Loucy (cell line): ENCODE measurements around the gene NET1.

Experiments
- EZH2phosphoT487 ChIP-seq: fragments of 200-600 bp; IDR thresholded peaks from 2 replicates; pipeline ENCODE4 v1.6.1; 2018; ENCODE audit warnings: antibody characterized with exemption, mild to moderate bottlenecking, moderate library complexity, borderline replicate concordance
- TF ChIP-seq, protein P1 (sequence below): fragments of 200-600 bp; sonication (generic); conservative IDR thresholded peaks from 2 replicates; pipeline ENCODE4 v1.5.1; 2014; ENCODE audit warnings: mild to moderate bottlenecking, antibody characterized with exemption, low read length

DNA sequence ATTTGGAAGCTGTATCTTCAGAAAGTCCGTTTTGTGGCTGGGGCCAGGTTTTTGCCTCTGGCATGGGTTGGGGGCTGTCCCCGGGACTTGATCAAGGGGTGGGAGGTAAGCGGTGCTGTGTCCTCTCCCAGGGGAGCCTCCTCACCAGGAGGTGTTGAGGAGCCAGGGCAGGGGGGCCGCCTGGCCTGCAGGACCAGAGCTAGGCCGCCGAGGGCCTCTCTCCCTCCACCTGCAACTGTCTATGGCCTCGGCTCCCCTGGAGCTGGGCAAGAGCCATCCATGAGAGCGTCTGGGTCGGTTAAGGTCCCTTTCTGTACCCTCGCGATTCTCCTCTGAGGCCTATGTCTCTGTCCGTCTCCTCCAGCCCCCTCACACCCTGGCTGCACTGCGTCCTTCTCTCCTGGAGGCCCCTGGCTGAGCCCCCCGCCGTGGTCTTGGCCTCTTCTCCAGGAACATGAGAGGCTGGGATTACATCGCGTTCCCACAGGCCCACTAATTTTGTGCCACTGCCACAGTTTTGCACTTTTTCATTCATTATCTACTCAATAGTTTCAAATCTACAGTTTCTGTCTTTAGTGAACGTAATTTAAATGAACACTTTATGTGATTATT lies 66.4 kb downstream of the NET1 start:
- TF ChIP-seq, protein P1, sequence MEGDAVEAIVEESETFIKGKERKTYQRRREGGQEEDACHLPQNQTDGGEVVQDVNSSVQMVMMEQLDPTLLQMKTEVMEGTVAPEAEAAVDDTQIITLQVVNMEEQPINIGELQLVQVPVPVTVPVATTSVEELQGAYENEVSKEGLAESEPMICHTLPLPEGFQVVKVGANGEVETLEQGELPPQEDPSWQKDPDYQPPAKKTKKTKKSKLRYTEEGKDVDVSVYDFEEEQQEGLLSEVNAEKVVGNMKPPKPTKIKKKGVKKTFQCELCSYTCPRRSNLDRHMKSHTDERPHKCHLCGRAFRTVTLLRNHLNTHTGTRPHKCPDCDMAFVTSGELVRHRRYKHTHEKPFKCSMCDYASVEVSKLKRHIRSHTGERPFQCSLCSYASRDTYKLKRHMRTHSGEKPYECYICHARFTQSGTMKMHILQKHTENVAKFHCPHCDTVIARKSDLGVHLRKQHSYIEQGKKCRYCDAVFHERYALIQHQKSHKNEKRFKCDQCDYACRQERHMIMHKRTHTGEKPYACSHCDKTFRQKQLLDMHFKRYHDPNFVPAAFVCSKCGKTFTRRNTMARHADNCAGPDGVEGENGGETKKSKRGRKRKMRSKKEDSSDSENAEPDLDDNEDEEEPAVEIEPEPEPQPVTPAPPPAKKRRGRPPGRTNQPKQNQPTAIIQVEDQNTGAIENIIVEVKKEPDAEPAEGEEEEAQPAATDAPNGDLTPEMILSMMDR, result no peak
- no peak for TF ChIP-seq EZH2phosphoT487
